GM21825 (cell line): ENCODE data around the gene USP17L19.
"Not testable (repeated sequence)": the region's sequence is repeated elsewhere in the genome, so short reads cannot be mapped to it uniquely, and the experiment has no call there.

Experiments
- ATAC-seq: cut with Tn5 transposase; IDR thresholded peaks from one replicate; pipeline ENCODE4 v1.9.1; 2021; ENCODE audit warnings: mild to moderate bottlenecking, moderate library complexity; ENCODE audit not compliant: unreplicated experiment

Gene USP17L19, protein sequence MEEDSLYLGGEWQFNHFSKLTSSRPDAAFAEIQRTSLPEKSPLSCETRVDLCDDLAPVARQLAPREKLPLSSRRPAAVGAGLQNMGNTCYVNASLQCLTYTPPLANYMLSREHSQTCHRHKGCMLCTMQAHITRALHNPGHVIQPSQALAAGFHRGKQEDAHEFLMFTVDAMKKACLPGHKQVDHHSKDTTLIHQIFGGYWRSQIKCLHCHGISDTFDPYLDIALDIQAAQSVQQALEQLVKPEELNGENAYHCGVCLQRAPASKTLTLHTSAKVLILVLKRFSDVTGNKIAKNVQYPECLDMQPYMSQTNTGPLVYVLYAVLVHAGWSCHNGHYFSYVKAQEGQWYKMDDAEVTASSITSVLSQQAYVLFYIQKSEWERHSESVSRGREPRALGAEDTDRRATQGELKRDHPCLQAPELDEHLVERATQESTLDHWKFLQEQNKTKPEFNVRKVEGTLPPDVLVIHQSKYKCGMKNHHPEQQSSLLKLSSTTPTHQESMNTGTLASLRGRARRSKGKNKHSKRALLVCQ

DNA sequence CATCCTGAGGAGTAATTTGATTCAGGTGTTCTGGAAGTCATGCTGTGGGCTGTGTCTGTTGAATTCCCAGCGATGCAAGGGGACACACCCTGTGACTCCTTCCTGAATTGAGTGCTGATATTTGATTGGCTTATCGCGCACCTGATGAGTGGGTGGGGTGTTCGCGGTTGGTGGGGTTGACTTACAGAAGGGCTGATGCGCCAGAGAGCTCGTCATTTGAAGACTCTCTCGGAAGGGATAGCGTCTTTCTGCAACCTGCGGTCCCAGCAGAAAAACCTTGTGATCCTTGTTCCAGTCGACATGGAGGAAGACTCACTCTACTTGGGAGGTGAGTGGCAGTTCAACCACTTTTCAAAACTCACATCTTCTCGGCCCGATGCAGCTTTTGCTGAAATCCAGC is at the start of gene USP17L19:
TSS of gene USP17L19 (plus strand) at position 301 of the 400 bp plus-strand sequence. CDS start at position 301, 0 bp downstream.
- ATAC-seq: not testable (repeated sequence)

DNA sequence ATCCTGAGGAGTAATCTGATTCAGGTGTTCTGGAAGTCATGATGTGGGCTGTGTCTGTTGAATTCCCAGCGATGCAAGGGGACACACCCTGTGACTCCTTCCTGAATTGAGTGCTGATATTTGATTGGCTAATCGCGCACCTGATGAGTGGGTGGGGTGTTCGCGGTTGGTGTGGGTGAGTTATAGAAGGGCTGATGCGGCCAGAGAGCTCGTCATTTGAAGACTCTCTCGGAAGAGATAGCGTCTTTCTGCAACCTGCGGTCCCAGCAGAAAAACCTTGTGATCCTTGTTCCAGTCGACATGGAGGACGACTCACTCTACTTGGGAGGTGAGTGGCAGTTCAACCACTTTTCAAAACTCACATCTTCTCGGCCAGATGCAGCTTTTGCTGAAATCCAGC is 42.8 kb upstream of the USP17L19 start, which contains the start of gene USP17L10:
TSS of gene USP17L10 (plus strand) at position 301 of the 400 bp plus-strand sequence. CDS start at position 301, 0 bp downstream.
- not testable (repeated sequence) for ATAC-seq

DNA sequence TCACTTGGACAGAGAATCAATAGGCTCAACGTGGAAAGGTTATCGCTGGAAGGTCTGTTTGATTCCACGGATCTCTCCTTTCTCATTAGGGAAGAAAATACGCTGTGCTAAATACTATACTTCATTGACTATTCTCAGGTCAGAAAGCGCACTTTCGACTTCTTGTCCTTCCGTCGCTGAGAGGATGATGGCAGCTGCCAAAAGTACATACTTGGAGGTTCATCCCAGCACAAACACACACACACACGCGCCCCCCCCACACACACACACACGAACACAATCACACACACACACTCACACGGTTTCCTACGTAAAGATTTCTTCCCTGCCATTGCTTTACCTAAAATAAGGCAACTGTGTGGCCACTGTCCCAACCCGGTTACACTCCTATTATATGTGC is 38.5 kb upstream of the USP17L19 start:
- not testable (repeated sequence) for ATAC-seq

DNA sequence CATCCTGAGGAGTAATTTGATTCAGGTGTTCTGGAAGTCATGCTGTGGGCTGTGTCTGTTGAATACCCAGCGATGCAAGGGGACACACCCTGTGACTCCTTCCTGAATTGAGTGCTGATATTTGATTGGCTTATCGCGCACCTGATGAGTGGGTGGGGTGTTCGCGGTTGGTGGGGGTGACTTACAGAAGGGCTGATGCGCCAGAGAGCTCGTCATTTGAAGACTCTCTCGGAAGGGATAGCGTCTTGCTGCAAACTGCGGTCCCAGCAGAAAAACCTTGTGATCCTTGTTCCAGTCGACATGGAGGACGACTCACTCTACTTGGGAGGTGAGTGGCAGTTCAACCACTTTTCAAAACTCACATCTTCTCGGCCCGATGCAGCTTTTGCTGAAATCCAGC is 38.1 kb upstream of the USP17L19 start, which contains the start of gene USP17L11:
TSS of gene USP17L11 (plus strand) at position 301 of the 400 bp plus-strand sequence. CDS start at position 301, 0 bp downstream.
- not testable (repeated sequence) for ATAC-seq

DNA sequence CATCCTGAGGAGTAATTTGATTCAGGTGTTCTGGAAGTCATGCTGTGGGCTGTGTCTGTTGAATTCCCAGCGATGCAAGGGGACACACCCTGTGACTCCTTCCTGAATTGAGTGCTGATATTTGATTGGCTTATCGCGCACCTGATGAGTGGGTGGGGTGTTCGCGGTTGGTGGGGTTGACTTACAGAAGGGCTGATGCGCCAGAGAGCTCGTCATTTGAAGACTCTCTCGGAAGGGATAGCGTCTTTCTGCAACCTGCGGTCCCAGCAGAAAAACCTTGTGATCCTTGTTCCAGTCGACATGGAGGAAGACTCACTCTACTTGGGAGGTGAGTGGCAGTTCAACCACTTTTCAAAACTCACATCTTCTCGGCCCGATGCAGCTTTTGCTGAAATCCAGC is 33.3 kb upstream of the USP17L19 start, which contains the start of gene USP17L12:
TSS of gene USP17L12 (plus strand) at position 301 of the 400 bp plus-strand sequence. CDS start at position 301, 0 bp downstream.
- ATAC-seq: not testable (repeated sequence)

DNA sequence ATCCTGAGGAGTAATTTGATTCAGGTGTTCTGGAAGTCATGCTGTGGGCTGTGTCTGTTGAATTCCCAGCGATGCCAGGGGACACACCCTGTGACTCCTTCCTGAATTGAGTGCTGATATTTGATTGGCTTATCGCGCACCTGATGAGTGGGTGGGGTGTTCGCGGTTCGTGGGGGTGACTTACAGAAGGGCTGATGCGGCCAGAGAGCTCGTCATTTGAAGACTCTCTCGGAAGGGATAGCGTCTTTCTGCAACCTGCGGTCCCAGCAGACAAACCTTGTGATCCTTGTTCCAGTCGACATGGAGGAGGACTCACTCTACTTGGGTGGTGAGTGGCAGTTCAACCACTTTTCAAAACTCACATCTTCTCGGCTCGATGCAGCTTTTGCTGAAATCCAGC is 28.6 kb upstream of the USP17L19 start, which contains the start of gene USP17L13:
TSS of gene USP17L13 (plus strand) at position 301 of the 400 bp plus-strand sequence. CDS start at position 301, 0 bp downstream.
- ATAC-seq: not testable (repeated sequence)

DNA sequence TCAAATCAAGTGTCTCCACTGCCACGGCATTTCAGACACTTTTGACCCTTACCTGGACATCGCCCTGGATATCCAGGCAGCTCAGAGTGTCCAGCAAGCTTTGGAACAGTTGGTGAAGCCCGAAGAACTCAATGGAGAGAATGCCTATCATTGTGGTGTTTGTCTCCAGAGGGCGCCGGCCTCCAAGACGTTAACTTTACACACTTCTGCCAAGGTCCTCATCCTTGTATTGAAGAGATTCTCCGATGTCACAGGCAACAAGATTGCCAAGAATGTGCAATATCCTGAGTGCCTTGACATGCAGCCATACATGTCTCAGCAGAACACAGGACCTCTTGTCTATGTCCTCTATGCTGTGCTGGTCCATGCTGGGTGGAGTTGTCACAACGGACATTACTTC is 22.9 kb upstream of the USP17L19 start:
- ATAC-seq: not testable (repeated sequence)

DNA sequence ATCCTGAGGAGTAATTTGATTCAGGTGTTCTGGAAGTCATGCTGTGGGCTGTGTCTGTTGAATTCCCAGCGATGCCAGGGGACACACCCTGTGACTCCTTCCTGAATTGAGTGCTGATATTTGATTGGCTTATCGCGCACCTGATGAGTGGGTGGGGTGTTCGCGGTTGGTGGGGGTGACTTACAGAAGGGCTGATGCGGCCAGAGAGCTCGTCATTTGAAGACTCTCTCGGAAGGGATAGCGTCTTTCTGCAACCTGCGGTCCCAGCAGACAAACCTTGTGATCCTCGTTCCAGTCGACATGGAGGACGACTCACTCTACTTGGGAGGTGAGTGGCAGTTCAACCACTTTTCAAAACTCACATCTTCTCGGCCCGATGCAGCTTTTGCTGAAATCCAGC is 19.1 kb upstream of the USP17L19 start, which contains the start of gene USP17L15:
TSS of gene USP17L15 (plus strand) at position 301 of the 400 bp plus-strand sequence. CDS start at position 301, 0 bp downstream.
- not testable (repeated sequence) for ATAC-seq

DNA sequence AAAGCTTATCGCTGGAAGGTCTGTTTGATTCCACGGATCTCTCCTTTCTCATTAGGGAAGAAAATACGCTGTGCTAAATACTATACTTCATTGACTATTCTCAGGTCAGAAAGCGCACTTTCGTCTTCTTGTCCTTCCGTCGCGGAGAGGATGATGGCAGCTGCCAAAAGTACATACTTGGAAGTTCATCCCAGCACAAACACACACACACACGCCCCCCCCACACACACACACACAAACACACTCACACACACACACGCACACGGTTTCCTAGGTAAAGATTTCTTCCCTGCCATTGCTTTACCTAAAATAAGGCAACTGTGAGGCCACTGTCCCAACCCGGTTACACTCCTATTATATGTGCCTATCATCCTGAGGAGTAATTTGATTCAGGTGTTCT is 14.7 kb upstream of the USP17L19 start:
- ATAC-seq: not testable (repeated sequence)

DNA sequence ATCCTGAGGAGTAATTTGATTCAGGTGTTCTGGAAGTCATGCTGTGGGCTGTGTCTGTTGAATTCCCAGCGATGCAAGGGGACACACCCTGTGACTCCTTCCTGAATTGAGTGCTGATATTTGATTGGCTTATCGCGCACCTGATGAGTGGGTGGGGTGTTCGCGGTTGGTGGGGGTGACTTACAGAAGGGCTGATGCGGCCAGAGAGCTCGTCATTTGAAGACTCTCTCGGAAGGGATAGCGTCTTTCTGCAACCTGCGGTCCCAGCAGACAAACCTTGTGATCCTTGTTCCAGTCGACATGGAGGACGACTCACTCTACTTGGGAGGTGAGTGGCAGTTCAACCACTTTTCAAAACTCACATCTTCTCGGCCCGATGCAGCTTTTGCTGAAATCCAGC is 9.6 kb upstream of the USP17L19 start, which contains the start of gene USP17L17:
TSS of gene USP17L17 (plus strand) at position 301 of the 400 bp plus-strand sequence. CDS start at position 301, 0 bp downstream.
- ATAC-seq: not testable (repeated sequence)

DNA sequence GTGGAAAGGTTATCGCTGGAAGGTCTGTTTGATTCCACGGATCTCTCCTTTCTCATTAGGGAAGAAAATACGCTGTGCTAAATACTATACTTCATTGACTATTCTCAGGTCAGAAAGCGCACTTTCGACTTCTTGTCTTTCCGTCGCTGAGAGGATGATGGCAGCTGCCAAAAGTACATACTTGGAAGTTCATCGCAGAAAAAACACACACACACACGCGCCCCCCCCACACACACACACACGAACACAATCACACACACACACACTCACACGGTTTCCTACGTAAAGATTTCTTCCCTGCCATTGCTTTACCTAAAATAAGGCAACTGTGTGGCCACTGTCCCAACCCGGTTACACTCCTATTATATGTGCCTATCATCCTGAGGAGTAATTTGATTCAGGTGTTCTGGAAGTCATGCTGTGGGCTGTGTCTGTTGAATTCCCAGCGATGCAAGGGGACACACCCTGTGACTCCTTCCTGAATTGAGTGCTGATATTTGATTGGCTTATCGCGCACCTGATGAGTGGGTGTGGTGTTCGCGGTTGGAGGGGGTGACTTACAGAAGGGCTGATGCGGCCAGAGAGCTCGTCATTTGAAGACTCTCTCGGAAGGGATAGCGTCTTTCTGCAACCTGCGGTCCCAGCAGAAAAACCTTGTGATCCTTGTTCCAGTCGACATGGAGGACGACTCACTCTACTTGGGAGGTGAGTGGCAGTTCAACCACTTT is 5.1 kb upstream of the USP17L19 start, which contains the start of gene USP17L18:
TSS of gene USP17L18 (plus strand) at position 678 of the 728 bp plus-strand sequence. CDS start at position 678, 0 bp downstream.
- ATAC-seq: not testable (repeated sequence)

DNA sequence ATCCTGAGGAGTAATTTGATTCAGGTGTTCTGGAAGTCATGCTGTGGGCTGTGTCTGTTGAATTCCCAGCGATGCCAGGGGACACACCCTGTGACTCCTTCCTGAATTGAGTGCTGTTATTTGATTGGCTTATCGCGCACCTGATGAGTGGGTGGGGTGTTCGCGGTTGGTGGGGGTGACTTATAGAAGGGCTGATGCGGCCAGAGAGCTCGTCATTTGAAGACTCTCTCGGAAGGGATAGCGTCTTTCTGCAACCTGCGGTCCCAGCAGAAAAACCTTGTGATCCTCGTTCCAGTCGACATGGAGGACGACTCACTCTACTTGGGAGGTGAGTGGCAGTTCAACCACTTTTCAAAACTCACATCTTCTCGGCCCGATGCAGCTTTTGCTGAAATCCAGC is 4.6 kb downstream of the USP17L19 start, which contains the start of gene USP17L20:
TSS of gene USP17L20 (plus strand) at position 301 of the 400 bp plus-strand sequence. CDS start at position 301, 0 bp downstream.
- not testable (repeated sequence) for ATAC-seq

DNA sequence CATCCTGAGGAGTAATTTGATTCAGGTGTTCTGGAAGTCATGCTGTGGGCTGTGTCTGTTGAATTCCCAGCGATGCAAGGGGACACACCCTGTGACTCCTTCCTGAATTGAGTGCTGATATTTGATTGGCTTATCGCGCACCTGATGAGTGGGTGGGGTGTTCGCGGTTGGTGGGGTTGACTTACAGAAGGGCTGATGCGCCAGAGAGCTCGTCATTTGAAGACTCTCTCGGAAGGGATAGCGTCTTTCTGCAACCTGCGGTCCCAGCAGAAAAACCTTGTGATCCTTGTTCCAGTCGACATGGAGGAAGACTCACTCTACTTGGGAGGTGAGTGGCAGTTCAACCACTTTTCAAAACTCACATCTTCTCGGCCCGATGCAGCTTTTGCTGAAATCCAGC is 9.4 kb downstream of the USP17L19 start, which contains the start of gene USP17L21:
TSS of gene USP17L21 (plus strand) at position 301 of the 400 bp plus-strand sequence. CDS start at position 301, 0 bp downstream.
- not testable (repeated sequence) for ATAC-seq

DNA sequence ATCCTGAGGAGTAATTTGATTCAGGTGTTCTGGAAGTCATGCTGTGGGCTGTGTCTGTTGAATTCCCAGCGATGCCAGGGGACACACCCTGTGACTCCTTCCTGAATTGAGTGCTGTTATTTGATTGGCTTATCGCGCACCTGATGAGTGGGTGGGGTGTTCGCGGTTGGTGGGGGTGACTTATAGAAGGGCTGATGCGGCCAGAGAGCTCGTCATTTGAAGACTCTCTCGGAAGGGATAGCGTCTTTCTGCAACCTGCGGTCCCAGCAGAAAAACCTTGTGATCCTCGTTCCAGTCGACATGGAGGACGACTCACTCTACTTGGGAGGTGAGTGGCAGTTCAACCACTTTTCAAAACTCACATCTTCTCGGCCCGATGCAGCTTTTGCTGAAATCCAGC is 14.1 kb downstream of the USP17L19 start, which contains the start of gene USP17L22:
TSS of gene USP17L22 (plus strand) at position 301 of the 400 bp plus-strand sequence. CDS start at position 301, 0 bp downstream.
- not testable (repeated sequence) for ATAC-seq

DNA sequence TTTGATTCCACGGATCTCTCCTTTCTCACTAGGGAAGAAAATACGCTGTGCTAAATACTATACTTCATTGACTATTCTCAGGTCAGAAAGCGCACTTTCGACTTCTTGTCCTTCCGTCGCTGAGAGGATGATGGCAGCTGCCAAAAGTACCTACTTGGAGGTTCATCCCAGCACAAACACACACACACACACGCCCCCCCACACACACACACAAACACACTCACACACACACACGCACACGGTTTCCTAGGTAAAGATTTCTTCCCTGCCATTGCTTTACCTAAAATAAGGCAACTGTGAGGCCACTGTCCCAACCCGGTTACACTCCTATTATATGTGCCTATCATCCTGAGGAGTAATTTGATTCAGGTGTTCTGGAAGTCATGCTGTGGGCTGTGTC is 18.5 kb downstream of the USP17L19 start:
- not testable (repeated sequence) for ATAC-seq
